GM19455 (cell line): Measurements from ENCODE around the gene NGRN.

Experiments used
- ATAC-seq: cut with Tn5 transposase; IDR thresholded peaks from one replicate; pipeline ENCODE4 v1.9.1; 2021; ENCODE audit not compliant: unreplicated experiment

NGRN gene, protein sequence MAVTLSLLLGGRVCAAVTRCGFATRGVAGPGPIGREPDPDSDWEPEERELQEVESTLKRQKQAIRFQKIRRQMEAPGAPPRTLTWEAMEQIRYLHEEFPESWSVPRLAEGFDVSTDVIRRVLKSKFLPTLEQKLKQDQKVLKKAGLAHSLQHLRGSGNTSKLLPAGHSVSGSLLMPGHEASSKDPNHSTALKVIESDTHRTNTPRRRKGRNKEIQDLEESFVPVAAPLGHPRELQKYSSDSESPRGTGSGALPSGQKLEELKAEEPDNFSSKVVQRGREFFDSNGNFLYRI

DNA sequence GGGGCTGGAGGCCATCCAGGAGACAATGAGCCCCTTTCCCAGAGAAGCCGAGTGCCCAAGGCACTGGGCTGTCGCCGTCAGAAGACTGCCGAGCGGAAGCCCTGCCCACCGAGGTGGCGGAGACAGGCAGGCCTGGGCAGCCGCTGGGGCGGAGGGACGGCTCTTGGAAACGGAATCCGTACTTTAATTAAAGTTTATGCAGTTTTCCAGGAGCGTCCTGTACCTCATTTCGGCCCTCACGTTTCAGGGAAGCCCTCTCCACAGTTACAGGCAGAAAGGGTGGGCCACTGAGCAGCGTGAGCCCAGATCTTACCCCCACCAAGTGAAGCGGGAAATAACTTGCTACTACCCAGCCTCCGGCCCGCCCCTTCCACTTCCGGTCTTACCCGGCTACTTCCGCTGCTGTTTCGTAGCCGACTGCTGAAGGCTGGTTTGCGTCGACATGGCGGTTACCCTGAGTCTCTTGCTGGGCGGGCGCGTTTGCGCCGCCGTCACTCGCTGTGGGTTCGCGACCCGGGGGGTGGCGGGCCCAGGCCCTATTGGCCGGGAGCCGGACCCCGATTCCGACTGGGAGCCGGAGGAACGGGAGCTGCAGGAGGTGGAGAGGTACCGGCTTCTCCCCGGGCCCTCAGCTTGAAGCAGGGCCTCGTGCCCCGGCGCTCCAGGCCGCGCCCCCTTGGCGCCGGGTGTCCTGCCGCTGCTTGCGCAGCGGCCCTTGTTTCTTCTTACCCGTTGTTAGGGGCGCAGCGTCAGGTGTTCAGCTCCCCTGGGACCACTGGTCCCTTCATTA is at the start of gene NGRN:
TSS of gene NGRN (plus strand) at position 402 of the 790 bp plus-strand sequence. CDS start at position 443, 41 bp downstream.
- peak; percentile 92 for ATAC-seq

- no peak for ATAC-seq
Observed at GRCh38 chr15:90217671-90218394, 47.6 kb upstream of the NGRN start.

DNA sequence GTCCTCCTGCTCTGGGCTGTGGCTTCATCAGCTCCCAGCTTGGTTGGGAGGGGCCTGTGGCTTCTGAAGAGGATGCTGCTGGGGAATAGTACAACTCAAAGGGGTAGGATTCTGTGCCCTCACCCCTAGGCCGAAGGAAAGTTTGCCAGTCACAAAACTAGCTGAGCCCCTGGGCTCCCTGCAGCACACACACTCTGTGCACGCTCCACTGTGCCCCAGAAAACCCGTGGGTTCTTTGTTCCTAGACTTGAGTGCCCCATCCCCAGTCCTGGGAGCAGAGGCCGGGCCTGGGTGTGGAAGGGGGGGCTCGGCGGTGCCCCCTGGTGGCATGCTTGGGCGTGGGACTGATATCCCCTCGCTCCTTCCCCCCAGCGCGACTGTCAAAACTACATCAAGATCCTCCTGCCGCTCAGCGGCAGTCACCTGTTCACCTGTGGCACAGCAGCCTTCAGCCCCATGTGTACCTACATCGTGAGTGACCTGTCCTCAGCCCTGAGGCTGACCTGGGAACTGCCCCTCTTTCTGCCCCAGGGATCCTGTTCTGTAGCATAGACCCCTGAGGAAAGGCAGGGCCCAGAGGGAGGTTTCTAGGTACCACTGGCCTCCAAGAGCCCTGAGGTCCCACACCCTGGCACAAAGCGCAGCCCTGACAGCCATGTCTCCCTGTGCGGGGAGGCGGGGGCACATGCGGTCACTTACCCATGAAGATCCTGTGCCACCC is 45.9 kb upstream of the NGRN start:
- no peak for ATAC-seq

GRCh38 chr15:90221246-90221900 is 44.1 kb upstream of the NGRN start:
- ATAC-seq, result no peak

DNA sequence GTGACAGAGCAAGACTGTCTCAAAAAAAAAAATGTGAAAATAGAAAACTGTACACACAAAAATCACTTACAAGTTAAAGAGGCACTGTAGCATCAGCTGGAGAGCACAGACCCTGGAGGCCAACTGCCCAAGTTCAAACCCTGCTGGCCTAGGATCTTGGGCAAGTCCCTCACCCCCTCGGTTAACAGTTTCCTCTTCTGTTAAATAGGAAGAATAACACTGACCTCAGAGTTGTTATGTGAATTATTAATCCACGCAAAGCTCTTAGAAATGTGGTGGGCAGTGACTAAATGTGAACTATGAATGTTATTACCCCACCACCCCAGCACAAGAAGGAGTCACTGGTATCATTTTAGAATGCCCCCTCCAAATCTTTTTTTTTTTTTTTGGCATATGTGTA is 42.9 kb upstream of the NGRN start:
- no peak for ATAC-seq

- no peak for ATAC-seq
Observed at GRCh38 chr15:90223441-90224165, 41.9 kb upstream of the NGRN start.

- no peak for ATAC-seq
Observed at GRCh38 chr15:90225047-90225446, 40.4 kb upstream of the NGRN start.

DNA sequence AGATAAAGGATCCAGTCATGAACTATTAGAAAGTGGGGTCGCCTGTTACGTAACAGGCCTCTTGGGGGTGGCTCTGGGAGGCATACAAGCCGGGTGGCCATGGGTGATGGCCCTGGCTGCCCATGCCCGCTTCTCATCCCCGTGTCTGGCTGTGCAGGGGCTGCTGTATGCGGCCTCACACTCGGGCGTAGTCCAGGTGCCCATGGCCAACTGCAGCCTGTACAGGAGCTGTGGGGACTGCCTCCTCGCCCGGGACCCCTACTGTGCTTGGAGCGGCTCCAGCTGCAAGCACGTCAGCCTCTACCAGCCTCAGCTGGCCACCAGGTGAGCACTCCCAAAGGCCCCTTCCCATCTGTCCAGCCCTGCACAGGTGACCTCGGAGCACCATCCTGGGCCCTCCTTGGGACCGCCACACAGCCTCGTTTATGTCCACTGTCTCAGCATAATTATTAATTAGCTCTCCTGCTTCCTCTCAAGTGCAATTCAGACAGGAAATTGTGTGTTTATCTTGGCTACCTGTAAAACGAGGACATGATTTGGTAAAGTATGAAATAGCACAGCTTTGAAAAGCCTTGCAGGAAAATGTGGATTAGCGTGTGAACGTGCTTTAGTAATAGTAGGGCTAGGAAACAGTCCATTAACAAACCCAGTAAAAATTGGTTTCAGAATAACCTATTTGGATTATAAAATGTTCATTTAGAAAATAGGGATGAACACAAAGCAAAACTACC is 39.8 kb upstream of the NGRN start:
- ATAC-seq, result no peak

- no peak for ATAC-seq
Observed at GRCh38 chr15:90227336-90227735, 38.1 kb upstream of the NGRN start.

GRCh38 chr15:90227816-90228772 is 37.4 kb upstream of the NGRN start:
- no peak for ATAC-seq

DNA sequence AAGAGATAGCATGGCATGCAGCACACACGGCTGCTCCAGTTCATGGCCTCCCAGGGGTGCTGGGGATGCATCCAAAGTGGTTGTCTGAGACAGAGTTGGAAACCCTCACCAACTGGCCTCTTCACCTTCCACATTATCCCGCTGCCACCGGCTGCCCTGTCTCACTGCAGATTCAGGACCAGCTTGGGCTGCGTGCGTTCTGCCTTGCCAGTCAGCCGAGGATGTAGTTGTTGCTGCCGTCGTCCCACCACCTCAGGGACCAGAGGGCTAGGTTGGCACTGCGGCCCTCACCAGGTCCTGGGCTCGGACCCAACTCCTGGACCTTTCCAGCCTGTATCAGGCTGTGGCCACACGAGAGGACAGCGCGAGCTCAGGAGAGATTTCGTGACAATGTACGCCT is 36.5 kb upstream of the NGRN start:
- no peak for ATAC-seq

DNA sequence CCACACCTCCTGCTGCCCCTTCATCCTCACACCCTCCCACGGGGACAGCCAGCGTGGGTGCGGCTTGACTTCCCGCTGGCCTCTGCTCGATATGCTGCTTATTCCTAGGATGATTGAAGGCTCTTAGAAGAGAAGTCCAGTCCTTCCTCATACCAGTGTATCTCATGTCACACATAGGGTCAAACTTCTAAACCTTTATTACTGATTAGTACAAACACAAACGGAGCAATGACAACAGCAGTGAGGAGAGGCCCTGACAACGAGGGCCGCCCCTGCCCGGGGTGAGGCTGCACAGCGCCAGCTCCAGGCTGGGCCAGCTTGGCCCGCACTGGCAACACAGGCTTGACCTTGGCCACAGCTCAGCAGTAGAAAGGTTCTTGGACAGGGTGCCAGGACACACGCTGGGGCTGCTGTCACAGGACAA is 35.4 kb upstream of the NGRN start:
- no peak for ATAC-seq

GRCh38 chr15:90230610-90231009 is 34.9 kb upstream of the NGRN start:
- no peak for ATAC-seq

GRCh38 chr15:90231028-90232017 is 34.1 kb upstream of the NGRN start:
- no peak for ATAC-seq

GRCh38 chr15:90232196-90232595 is 33.3 kb upstream of the NGRN start:
- no peak for ATAC-seq

- ATAC-seq, result no peak
Observed at GRCh38 chr15:90232941-90233386, 32.5 kb upstream of the NGRN start.
